ENCODE results near the gene LCP2. TPM values are rescaled to one million over a fixed set of nuclear protein-coding genes. Genes with fewer than 3 reads are reported as not detected.

The LCP2 gene
- total and polyA plus RNA-seq, 2 of the 4 experiments (the other 2 are of a cell fraction) = not detected

DNA sequence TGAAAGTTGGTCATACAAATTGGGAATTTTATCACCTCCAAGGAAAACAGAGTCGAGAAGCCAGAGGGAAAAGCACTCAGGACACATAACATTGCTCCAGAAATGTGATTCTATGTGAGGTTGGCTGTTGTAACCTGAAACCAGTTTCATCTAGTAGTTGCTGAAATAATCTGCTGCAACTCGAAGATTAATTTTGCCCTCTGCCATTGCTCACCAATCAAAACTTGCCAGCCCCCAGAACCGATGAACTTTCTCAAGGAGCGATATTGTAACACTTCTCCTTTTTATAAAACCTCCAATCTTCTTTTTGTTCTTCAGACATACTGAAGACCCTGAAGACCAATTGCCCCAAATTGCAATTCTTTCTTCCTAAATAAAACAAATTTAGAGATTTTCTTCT, 33.7 kb downstream of the LCP2 start:
- H3K4me1 ChIP-seq (ENCODE audit: control insufficient read depth, insufficient read depth, low read length) = no peaks in the 10 kb centered on the region
- no peak for TF ChIP-seq NFE2L2 (IDR thresholded peaks at IDR 0.05; ENCODE audit: low read depth, low read length)
- TF ChIP-seq MAZ (IDR thresholded peaks at IDR 0.05; ENCODE audit: borderline replicate concordance, low read depth, low read length) = no peak
- TF ChIP-seq CEBPB (IDR thresholded peaks at IDR 0.05; ENCODE audit: low read depth, low read length) = no peak
- H3K4me3 ChIP-seq (ENCODE audit: insufficient read depth, low read depth, low read length) = no peak overlapping the region
- no peaks in the 10 kb centered on the region for H3K79me1 ChIP-seq (ENCODE audit: low read depth in 1 of 2, low read length in 2 of 2)
- no peak overlapping the region for H3K4ac ChIP-seq (ENCODE audit: low read depth, low read length)
- dilution Hi-C loops (cut with HindIII; ENCODE audit: low sequenced_read_pairs, unreplicated experiment) = no loop called here
- H2AK9ac ChIP-seq (replicated peaks; ENCODE audit: low read depth, low read length, poor library complexity) = no peak overlapping the region
- peaks cover 4% of the 10 kb centered on the region for H3K27me3 ChIP-seq (ENCODE audit: control insufficient read depth, insufficient read depth, low read length)
- in situ Hi-C loops (cut with MboI; ENCODE audit: low sequenced_read_pairs) = no loop called here
- H3K4me2 ChIP-seq (ENCODE audit: low read depth, low read length) = no peak overlapping the region
- no peak overlapping the region for H3K56ac ChIP-seq (ENCODE audit: extremely low read depth, insufficient read depth, low read length)
- intact Hi-C loops (cut with micrococcal nuclease) = loop anchor here (10.0 kb wide), 1 partner anchor 361 kb away; no protein-coding TSS in a partner anchor
- H4K5ac ChIP-seq (ENCODE audit: low read depth, low read length) = no peak overlapping the region
- no peak overlapping the region for H2BK120ac ChIP-seq (ENCODE audit: low read depth, low read length)
- no peak overlapping the region for H2AK5ac ChIP-seq (ENCODE audit: low read depth, low read length)
- POLR2A ChIA-PET (ENCODE audit: unreplicated experiment) = no interaction called here
- no peak overlapping the region for H2BK5ac ChIP-seq (ENCODE audit: low read depth, low read length, poor library complexity, severe bottlenecking)
- no peak overlapping the region for H4K91ac ChIP-seq (ENCODE audit: insufficient read depth, low read depth, low read length)
- H2BK20ac ChIP-seq (ENCODE audit: low read depth, low read length) = no peak overlapping the region
- H2AFZ ChIP-seq (replicated peaks; ENCODE audit: low read length, poor library complexity) = no peak overlapping the region
- no peak overlapping the region for H3K23ac ChIP-seq (ENCODE audit: low read depth, low read length)
- H4K8ac ChIP-seq (ENCODE audit: low read depth in 2 of 2, low read length in 2 of 2) = no peak overlapping the region
- ATAC-seq (ENCODE audit: low read depth) (no peak), DNase-seq (no peak)
- no peak overlapping the region for H3K14ac ChIP-seq (replicated peaks; ENCODE audit: low read depth, low read length)
- WGBS, 2 experiments (ENCODE audit: extremely low coverage in 2 of 2, insufficient read length in 1 of 2) = 20% methylated on average over 2 of the region's 4 CpGs; no CpG with 5 or more reads in 1 of the 2 experiments
- H2BK15ac ChIP-seq (ENCODE audit: low read depth, low read length) = no peak overlapping the region
- H3K27ac ChIP-seq (ENCODE audit: insufficient read depth, low read length) = no peak overlapping the region
- H3K9ac ChIP-seq (ENCODE audit: low read depth, low read length) = no peak overlapping the region
- CTCF ChIA-PET = no interaction called here
- no peaks in the 10 kb centered on the region for H3K36me3 ChIP-seq (ENCODE audit: control insufficient read depth, insufficient read depth, low read length)
- no peaks in the 10 kb centered on the region for H3K9me1 ChIP-seq (ENCODE audit: insufficient read depth, low read length)
- H3K9me3 ChIP-seq (ENCODE audit: control insufficient read depth, insufficient read depth, low read length) = no peaks in the 10 kb centered on the region
- BruUV-seq (replicated peaks) = no TSS peak
- H3K18ac ChIP-seq (ENCODE audit: low read depth, low read length) = no peak overlapping the region
- H4K20me1 ChIP-seq (ENCODE audit: insufficient read depth, low read length) = no peaks in the 10 kb centered on the region
